GM18520 (cell line): Measurements from ENCODE around the gene TBC1D19.
A peak's percentile ranks its signal among the peaks of the same experiment; 100 is the strongest.

Experiments
- ATAC-seq: cut with Tn5 transposase; IDR thresholded peaks from one replicate; pipeline ENCODE4 v1.9.1; 2021; ENCODE audit not compliant: unreplicated experiment

The TBC1D19 gene

GRCh38 chr4:26729027-26729426 is 145.1 kb downstream of the TBC1D19 start:
- no peak for ATAC-seq

GRCh38 chr4:26729547-26729946 is 145.7 kb downstream of the TBC1D19 start:
- ATAC-seq = no peak

DNA sequence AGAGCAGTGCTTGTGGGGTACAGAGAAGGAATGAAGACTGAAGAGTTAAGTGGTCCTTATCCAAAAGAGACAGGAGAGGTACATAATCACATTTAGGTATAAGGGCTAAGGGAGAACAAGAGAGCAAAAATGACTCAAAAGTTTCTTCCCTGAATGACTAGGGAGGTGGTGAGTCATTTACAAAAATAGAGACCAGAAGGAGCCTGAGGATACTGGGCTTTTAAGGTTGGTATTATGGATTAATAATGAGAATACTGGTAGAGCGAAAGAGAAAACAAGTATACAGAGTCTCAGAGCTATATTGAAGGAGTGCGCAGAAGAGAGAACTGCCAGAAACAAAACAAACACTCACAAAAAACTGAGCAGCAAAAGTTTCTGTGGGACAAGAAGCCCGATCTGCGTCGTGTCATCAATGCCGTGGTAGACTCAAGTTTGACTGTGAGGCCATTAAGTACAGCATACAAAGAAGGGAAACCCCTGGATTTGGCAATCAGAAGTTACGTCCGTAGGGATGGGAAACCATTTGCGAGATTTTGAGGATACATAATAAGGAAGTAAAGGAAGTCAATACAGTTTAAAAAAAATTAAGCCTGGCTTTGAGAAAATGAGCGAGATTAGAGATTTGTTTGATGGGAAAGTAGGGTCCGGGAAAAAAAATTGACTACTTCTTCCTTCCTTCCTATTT is 147.6 kb downstream of the TBC1D19 start:
- peak; percentile 89 for ATAC-seq

- ATAC-seq = no peak
Observed at GRCh38 chr4:26732356-26732755, 148.5 kb downstream of the TBC1D19 start.

DNA sequence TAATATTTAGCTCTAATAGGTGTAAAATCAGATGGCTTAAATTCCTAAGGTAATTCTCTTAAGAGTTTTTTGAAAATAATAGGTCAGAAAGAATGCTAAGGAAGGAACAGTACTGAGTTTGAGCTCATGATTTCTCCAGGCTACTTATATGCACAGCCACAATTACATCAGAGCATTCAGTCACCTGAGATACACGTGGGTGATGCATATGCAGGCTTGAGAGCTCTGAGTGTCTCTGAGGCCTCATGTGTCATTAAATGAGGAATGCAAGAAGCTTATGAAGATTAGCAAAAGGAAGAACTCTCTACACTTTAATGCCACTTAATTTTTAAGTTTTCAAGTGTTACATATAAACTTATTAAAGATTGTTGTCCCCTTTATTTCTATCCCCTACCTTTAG is 152.7 kb downstream of the TBC1D19 start:
- no peak for ATAC-seq

DNA sequence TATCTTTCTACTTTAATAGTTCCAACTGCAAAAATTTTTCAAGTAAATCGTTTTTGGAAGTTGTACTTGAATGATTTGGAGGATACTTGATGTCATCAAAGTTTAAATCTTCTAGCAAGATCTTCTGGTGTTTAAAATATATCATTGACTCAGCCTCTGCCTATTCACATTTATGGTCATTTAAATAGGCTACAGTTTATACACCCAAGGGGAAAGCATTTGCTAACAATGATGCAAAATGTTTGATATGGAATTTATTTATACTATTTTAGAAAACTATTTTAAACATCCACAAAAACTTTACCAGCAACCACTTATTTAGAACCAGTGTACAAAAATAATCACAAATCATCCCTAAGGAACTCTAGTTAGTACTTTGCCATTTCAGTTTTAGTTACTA is 153.5 kb downstream of the TBC1D19 start:
- no peak for ATAC-seq

DNA sequence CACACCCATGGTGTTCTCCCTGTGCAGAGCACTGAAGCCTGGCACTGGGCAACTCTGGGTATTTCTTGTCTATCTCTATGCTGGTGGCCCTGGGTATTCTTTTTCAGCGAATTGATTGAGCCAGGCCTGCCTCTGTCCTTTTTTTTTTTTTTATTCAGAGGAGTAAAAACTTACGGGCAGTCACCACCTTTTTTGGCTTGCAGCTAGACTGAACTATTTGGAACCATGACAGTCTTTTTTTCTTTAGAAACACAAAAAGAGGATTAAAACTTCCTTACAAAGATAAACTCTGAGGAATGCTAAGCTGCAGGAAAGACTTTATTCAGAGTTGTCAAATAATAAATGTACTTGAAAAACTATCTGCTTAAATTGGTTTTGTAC is 157.6 kb downstream of the TBC1D19 start:
- ATAC-seq = no peak

DNA sequence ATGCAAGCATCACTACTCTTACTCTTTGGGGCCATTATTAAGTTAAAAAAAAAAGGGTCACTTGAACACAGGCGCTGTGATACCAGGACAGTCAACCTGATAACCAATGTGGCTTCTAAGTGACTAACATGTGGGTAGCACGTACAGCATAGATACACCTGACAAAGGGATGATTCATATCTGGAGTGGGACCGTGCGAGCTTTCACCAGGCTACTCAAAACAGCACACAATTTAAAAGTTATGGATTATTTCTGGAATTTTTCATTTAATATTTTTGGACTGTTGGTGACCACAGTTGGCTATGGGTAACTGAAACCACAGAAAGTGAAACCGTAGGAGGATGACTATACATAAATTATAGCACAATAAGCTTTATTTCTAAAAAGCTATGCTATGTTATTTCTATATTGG is 162.9 kb downstream of the TBC1D19 start:
- peak; percentile 100 for ATAC-seq

- ATAC-seq = no peak
Observed at GRCh38 chr4:26748811-26749210, 164.9 kb downstream of the TBC1D19 start.

DNA sequence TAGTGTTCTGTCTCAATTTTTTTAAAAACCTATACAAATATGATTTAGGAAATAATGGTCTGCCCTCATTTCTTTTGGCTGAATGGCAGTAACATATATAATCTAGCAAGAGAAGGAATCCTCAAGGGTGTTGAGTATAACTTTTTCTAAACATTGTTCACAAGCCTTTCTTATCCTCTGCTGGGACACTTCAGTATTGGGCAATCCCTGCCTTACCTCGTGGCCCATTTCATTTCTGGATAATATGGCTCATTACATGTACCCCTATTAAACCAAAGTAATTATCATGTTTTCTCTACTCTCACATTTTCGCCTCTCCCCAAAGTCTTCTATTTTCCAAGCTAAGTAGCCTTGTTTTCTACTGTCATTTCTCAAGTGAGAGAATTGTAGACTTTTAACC is 166.0 kb downstream of the TBC1D19 start:
- no peak for ATAC-seq

DNA sequence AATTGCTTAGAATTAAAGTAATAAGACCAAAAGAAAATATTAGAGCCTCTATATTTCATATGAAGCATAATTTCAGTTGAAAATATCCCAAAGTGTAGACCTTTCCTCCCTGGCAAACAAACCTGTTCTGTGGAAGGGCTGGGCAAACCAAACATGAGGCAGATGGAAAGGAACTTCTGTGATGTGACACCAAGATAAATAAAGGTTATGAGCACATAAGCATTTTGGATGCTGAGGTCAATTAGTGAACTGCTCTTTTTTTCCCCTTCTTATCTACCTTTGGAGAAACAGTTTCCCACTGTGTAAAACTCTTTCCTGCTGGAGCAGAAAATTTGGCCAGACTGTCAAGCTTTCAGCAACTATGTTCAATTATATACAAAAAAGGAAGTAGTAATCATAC is 167.1 kb downstream of the TBC1D19 start:
- ATAC-seq = no peak

- peak; percentile 88 for ATAC-seq
Observed at GRCh38 chr4:26751838-26752237, 168.0 kb downstream of the TBC1D19 start.

- ATAC-seq = no peak
Observed at GRCh38 chr4:26753187-26753586, 169.3 kb downstream of the TBC1D19 start.

DNA sequence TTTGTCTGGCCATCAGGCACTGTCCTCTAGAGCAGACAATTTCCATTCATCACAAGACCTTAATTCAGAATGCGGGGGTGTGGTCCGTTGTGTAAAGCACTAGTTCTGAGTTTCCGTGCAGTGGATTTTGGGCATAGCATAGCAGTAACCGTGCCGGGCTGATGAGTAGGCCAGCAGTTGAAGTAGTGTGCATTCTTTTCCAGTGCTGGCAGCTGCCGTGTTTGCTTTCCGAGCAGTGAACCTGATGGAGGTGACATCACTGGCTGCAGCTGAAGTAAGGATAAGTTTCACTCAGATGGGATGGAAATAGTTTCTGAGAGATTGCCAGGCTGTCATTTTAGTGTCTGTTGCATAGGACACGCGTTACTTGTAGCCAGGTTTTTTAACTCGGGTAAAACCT is 169.7 kb downstream of the TBC1D19 start:
- no peak for ATAC-seq

GRCh38 chr4:26757751-26758150 is 173.9 kb downstream of the TBC1D19 start:
- no peak for ATAC-seq

DNA sequence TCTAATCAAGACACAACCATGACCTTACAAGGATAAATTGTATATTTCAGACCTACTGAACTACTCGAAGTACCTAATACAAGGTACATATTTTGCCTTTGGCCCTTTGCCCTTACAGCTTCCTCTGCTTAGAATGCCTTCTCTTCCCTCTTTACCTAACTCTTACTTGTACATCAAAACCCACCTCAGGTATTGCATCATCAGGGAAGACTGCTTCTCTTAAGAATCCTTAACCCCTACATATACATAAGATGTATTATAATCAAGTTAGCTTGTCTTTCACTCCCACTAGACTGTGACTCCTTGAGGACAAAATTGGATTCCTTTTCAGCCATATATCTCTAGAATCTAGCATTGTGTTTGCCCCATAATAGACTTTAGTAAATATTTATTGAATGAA is 175.0 kb downstream of the TBC1D19 start:
- no peak for ATAC-seq

- ATAC-seq = no peak
Observed at GRCh38 chr4:26762650-26763049, 178.8 kb downstream of the TBC1D19 start.

- ATAC-seq = no peak
Observed at GRCh38 chr4:26763063-26763462, 179.2 kb downstream of the TBC1D19 start.

- no peak for ATAC-seq
Observed at GRCh38 chr4:26763648-26764047, 179.8 kb downstream of the TBC1D19 start.

GRCh38 chr4:26764231-26764630 is 180.3 kb downstream of the TBC1D19 start:
- no peak for ATAC-seq

- ATAC-seq = no peak
Observed at GRCh38 chr4:26765515-26765914, 181.6 kb downstream of the TBC1D19 start.

GRCh38 chr4:26766141-26766540 is 182.3 kb downstream of the TBC1D19 start:
- no peak for ATAC-seq

DNA sequence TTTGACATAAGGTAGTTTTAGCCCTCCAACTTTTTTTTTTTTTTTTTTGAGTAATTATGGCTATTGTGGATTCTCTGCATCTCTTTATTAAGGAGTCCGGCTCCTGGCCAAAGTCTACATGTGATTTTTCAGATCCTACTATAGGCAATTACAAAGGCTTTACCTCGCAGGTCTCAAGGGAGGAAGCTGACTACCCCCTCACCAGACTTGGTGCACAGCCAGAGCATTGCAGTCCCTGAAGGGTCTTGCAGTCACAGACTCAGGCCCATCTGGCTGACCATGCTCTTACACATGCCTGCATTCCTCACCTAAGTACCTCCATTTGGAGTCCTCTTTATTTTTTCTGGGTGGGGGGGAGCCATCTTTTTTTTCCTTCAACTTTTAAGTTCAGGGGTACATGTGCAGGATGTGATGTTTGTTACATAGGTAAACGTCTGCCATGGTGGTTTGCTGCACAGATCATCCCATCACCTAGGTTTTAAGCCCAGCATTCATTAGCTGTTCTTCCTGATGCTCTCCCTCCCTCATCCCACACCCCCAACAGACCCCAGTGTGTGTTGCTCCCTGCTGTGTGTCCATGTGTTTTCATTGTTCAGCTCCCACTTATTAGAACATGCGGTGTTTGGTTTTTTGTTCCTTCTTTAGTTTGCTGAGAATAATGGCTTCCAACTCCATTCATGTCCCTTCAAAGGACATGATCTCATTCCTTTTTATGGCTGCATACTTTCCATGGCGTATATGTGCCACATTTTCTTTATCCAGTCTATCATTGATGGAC is 188.4 kb downstream of the TBC1D19 start:
- no peak for ATAC-seq
